ENCODE measurements around the gene CDH5. TPM values are rescaled to one million over a fixed set of nuclear protein-coding genes. Genes with fewer than 3 reads are reported as not detected.

Gene CDH5
- total and polyA plus RNA-seq, 8 donors: 3.4 to 10.2 (median 5.4) TPM

DNA sequence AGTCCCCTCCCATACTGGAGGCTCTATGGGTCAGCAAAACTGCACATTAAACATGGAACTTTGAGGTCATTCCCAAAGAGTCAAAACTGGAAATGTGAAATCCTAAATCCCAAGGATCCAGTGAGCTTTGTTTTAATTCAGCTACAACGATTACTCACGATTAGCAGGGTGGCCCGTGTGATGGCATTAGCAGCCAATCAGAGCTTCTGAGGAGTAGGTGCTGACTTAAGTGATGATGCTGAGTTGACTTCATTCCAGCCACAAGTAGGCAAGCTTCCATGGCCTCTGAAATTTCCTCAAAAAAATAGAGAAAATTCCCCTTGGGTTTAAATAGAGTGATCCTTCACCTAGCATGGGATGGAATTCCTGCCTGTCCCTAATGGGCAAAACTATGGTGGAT is 32.5 kb downstream of the CDH5 start:
- no peaks in the 10 kb centered on the region for H3K4me1 ChIP-seq

DNA sequence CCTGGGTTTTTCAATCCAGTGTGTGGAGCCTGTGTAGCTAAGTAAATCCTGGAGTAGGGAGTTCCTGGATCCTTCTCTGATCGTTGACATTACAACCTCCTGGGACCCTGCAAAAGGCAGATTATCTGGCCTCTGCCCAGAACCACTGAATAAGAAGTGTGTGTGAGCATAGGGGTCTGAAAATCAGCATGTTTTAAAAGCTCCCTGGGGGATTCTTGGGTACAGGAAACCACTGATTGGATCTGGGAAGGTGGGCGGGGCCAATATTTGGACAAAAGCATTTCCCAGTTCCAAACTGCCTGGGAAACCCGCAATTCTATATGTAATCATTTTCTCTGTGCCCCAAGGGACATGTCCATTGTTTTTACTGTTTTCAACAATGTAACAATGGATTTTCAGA is 33.4 kb downstream of the CDH5 start:
- DNase-seq (no peak), ATAC-seq (no peak), FAIRE-seq (no peak)
- TF ChIP-seq, protein P1, sequence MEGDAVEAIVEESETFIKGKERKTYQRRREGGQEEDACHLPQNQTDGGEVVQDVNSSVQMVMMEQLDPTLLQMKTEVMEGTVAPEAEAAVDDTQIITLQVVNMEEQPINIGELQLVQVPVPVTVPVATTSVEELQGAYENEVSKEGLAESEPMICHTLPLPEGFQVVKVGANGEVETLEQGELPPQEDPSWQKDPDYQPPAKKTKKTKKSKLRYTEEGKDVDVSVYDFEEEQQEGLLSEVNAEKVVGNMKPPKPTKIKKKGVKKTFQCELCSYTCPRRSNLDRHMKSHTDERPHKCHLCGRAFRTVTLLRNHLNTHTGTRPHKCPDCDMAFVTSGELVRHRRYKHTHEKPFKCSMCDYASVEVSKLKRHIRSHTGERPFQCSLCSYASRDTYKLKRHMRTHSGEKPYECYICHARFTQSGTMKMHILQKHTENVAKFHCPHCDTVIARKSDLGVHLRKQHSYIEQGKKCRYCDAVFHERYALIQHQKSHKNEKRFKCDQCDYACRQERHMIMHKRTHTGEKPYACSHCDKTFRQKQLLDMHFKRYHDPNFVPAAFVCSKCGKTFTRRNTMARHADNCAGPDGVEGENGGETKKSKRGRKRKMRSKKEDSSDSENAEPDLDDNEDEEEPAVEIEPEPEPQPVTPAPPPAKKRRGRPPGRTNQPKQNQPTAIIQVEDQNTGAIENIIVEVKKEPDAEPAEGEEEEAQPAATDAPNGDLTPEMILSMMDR (IDR thresholded peaks at IDR 0.05): no peak
- Histone ChIP-seq H3K36me3 (no peaks in the 10 kb centered on the region), H3K4me3 (no peak overlapping the region), H3K27ac (no peak overlapping the region), H3K27me3 (no peaks in the 10 kb centered on the region), H3K9me3 (no peaks in the 10 kb centered on the region), H3K4me1 (no peaks in the 10 kb centered on the region)
- WGBS, 2 donors: 42 to 43% methylated on average over 3 of the region's 3 CpGs
- intact Hi-C loops (cut with DNase I): loop anchor here in 2 of 3 donors (5.0 to 10.0 kb wide), 3 partner anchors 55 to 465 kb away; no protein-coding TSS in a partner anchor

More for the DNA sequence above, 32.5 kb downstream of the CDH5 start:
- Histone ChIP-seq H3K4me3 (no peak overlapping the region), H3K36me3 (no peaks in the 10 kb centered on the region), H3K27ac (no peak overlapping the region), H3K9me3 (no peaks in the 10 kb centered on the region), H3K27me3 (no peaks in the 10 kb centered on the region)
- DNase-seq (no peak), FAIRE-seq (no peak), ATAC-seq (no peak)
- TF ChIP-seq, protein P1 (IDR thresholded peaks at IDR 0.05): no peak
- intact Hi-C loops (cut with DNase I): no loop called here
- WGBS, 2 donors: 69 to 70% methylated on average over 3 of the region's 3 CpGs

DNA sequence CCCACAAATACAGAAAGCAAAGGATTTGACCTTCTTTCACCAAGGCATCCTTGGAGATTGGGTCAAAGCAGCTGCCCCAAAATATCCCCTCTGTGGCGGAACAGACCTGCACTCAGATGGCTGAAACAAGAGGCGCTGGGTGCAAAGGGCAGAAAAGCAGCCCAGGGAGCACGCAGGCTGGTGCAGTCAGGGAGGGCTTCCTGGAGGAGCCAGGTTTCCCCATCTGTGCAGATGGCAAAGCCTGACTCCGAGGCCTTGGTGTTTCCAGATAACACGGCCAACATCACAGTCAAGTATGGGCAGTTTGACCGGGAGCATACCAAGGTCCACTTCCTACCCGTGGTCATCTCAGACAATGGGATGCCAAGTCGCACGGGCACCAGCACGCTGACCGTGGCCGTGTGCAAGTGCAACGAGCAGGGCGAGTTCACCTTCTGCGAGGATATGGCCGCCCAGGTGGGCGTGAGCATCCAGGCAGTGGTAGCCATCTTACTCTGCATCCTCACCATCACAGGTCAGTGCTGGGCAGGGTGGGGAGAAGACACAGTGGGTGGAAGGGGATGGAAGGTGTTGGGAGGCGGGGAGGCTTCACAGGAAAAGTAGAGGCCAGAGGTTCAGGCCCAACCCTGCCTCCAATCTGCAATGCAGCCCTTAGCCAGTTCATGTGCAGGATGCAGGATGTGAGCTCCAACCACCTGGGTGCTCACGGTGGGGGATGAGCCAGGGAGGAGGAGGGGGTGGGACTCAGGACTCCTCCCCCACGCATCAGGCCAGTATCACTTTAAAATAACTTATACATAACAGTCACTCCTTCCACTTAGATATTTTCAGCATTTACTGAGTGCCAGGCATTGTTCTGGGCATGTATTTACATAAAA is 34.3 kb downstream of the CDH5 start:
- intact Hi-C loops (cut with DNase I): loop anchor here in 2 of 3 donors (5.0 to 10.0 kb wide), 3 partner anchors 56 to 464 kb away; no protein-coding TSS in a partner anchor
- ATAC-seq (no peak), DNase-seq (no peak), FAIRE-seq (no peak)
- 77 to 83% methylated on average over 19 to 20 of the region's 20 CpGs for whole genome bisulfite sequencing, 2 donors
- H3K4me1 ChIP-seq: no peaks in the 10 kb centered on the region
- no peaks in the 10 kb centered on the region for H3K27me3 ChIP-seq
- no peak overlapping the region for H3K27ac ChIP-seq
- H3K36me3 ChIP-seq: no peaks in the 10 kb centered on the region
- no peak overlapping the region for H3K4me3 ChIP-seq
- no peaks in the 10 kb centered on the region for H3K9me3 ChIP-seq
- TF ChIP-seq, protein P1 (IDR thresholded peaks at IDR 0.05): no peak

DNA sequence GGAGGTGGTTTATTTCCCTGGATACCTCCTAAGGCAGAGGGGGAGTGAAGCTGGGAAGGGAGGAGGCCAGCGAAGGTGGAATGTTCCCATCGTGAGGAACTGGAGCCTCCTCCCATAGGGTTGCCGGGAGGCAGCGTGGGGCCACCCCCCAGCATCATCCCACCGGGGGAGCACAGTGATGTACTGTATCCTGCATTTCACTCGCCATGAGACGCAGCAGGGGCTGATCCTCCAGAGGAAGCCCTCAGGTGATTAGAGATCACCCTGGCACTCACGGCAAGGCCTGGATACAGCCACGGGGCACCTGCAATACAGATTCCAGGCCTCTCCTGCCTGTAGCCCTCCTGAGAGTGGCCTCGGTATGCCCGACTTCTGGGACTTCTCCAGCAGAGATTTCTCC is 35.1 kb downstream of the CDH5 start:
- TF ChIP-seq, protein P1 (IDR thresholded peaks at IDR 0.05): no peak
- WGBS, 2 donors: 73 to 79% methylated on average over 10 to 11 of the region's 11 CpGs
- no peak overlapping the region for H3K4me3 ChIP-seq
- no peak overlapping the region for H3K27ac ChIP-seq
- no peaks in the 10 kb centered on the region for H3K9me3 ChIP-seq
- no peaks in the 10 kb centered on the region for H3K36me3 ChIP-seq
- peaks cover 0 to under 1% (median 0%) of the 10 kb centered on the region in 3 donors for H3K4me1 ChIP-seq
- intact Hi-C loops (cut with DNase I): loop anchor here in 2 of 3 donors (5.0 to 10.0 kb wide), 3 partner anchors 57 to 463 kb away; no protein-coding TSS in a partner anchor
- no peak for ATAC-seq
- DNase-seq: no peak
- no peak for FAIRE-seq
- H3K27me3 ChIP-seq: no peaks in the 10 kb centered on the region

DNA sequence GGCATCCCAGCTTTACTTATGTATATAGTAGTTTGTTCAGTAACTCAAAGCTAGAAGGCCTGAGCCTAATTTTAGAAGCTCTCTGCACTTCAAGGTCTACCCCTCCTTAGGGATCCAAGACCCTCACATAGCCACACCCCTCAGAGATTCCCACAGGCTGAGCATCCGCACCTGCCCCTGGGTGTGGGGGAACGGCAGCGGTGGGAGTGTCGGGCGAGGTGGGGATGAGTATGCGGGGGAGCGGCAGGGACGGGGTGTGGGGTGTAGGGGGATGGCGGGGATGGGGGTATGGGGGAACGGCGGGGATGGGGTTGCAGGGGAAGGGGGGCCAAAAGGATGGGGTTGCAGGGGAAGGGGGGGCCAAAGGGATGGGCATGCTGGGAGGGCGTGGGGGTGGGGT is 35.7 kb downstream of the CDH5 start:
- Histone ChIP-seq H3K4me3 (no peak overlapping the region), H3K27ac (no peak overlapping the region), H3K4me1 (peaks cover 0 to 6% (median 3%) of the 10 kb centered on the region in 3 donors), H3K27me3 (no peaks in the 10 kb centered on the region), H3K9me3 (no peaks in the 10 kb centered on the region), H3K36me3 (no peaks in the 10 kb centered on the region)
- TF ChIP-seq, protein P1 (IDR thresholded peaks at IDR 0.05): no peak
- intact Hi-C loops (cut with DNase I): loop anchor here in 2 of 3 donors (5.0 to 10.0 kb wide), 3 partner anchors 57 to 463 kb away; no protein-coding TSS in a partner anchor
- ATAC-seq (no peak), DNase-seq (no peak), FAIRE-seq (no peak)
- WGBS, 2 donors: 65 to 70% methylated on average over 10 to 12 of the region's 12 CpGs
